WTC11 (cell line): ENCODE measurements around the gene DMXL1. TPM values are rescaled to one million over a fixed set of nuclear protein-coding genes. Genes with fewer than 3 reads are reported as not detected.

ENCODE experiments used
- ATAC-seq: fragments of 200-7000 bp; cut with Tn5 transposase; 2 replicates; pipeline ENCODE4 v1.10.0; 2021; ENCODE audit warnings: mild to moderate bottlenecking, moderate library complexity
- CTCF ChIA-PET: fragments of 300-600 bp; sonication (Branson Sonifier 250); formaldehyde crosslinking; loops from one replicate; lab custom pipeline; 2021; ENCODE audit warnings: antibody characterized with exemption; lab: Charles Lee
- POLR2A ChIA-PET: fragments of 350-600 bp; sonication (Branson Sonifier 250); formaldehyde crosslinking; loops from one replicate; lab custom pipeline; 2021; ENCODE audit warnings: antibody characterized with exemption; lab: Charles Lee
- DNase-seq: peaks from one replicate; pipeline ENCODE4 v3.0.0; 2021; ENCODE audit warnings: low spot score
- H3K27ac Mint-ChIP-seq: 2 replicates; pipeline ENCODE4 v1.8.0; 2021; ENCODE audit warnings: mixed read lengths
- H3K27me3 Mint-ChIP-seq: 2 replicates; pipeline ENCODE4 v1.8.0; 2021; ENCODE audit warnings: low read depth, mild to moderate bottlenecking, moderate library complexity, mixed read lengths
- H3K36me3 Mint-ChIP-seq: 2 replicates; pipeline ENCODE4 v1.8.0; 2021; ENCODE audit warnings: mixed read lengths
- H3K4me1 Mint-ChIP-seq: 2 replicates; pipeline ENCODE4 v1.8.0; 2022; ENCODE audit warnings: mixed read lengths
- H3K4me3 Mint-ChIP-seq: 2 replicates; pipeline ENCODE4 v1.8.0; 2021; ENCODE audit warnings: mild to moderate bottlenecking, moderate library complexity, mixed read lengths
- H3K9me3 Mint-ChIP-seq: 2 replicates; pipeline ENCODE4 v1.8.0; 2021; ENCODE audit warnings: mixed read lengths
- CREM ChIP-seq: sonication (generic); formaldehyde crosslinking; IDR thresholded peaks from 2 replicates; pipeline ENCODE4 v1.8.1; 2022; ENCODE audit warnings: mild to moderate bottlenecking, missing genetic modification reagents, moderate library complexity
- E2F4 ChIP-seq: sonication (generic); formaldehyde crosslinking; IDR thresholded peaks from 2 replicates; pipeline ENCODE4 v1.8.1; 2022; ENCODE audit warnings: low read depth, mild to moderate bottlenecking, moderate library complexity, missing genetic modification reagents, borderline replicate concordance
- ELF4 ChIP-seq: sonication (generic); formaldehyde crosslinking; IDR thresholded peaks from 2 replicates; pipeline ENCODE4 v1.8.1; 2022; ENCODE audit warnings: low read depth, mild to moderate bottlenecking, moderate library complexity, missing genetic modification reagents
- EMX1 ChIP-seq: fragments of 250-450 bp; sonication (Bioruptor Pico); IDR thresholded peaks from 2 replicates; pipeline ENCODE4 v1.8.0; 2021; ENCODE audit warnings: mild to moderate bottlenecking
- ETV6 ChIP-seq: sonication (generic); formaldehyde crosslinking; IDR thresholded peaks from 2 replicates; pipeline ENCODE4 v1.8.1; 2022; ENCODE audit warnings: mild to moderate bottlenecking, missing genetic modification reagents
- FOXK1 ChIP-seq: sonication (generic); formaldehyde crosslinking; IDR thresholded peaks from 2 replicates; pipeline ENCODE4 v1.8.0; 2022; ENCODE audit warnings: mild to moderate bottlenecking, moderate library complexity, missing genetic modification reagents
- HMGA2 ChIP-seq: fragments of 250-450 bp; sonication (Bioruptor Pico); IDR thresholded peaks from 2 replicates; pipeline ENCODE4 v1.4.0; 2021; ENCODE audit warnings: mild to moderate bottlenecking, moderate library complexity
- IRF1 ChIP-seq: sonication (generic); formaldehyde crosslinking; IDR thresholded peaks from 2 replicates; pipeline ENCODE4 v1.8.0; 2023; ENCODE audit warnings: missing genetic modification reagents
- KAT7 ChIP-seq: sonication (generic); formaldehyde crosslinking; IDR thresholded peaks from 2 replicates; pipeline ENCODE4 v1.8.1; 2023; ENCODE audit warnings: missing genetic modification reagents, mild to moderate bottlenecking, borderline replicate concordance
- NR1H2 ChIP-seq: sonication (generic); formaldehyde crosslinking; IDR thresholded peaks from 2 replicates; pipeline ENCODE4 v1.9.0; 2021; ENCODE audit warnings: mild to moderate bottlenecking, moderate library complexity, missing genetic modification reagents
- NR3C1 ChIP-seq: sonication (generic); formaldehyde crosslinking; conservative IDR thresholded peaks from 2 replicates; pipeline ENCODE4 v1.8.1; 2023; ENCODE audit warnings: low read depth, mild to moderate bottlenecking, missing genetic modification reagents
- PRRX2 ChIP-seq: fragments of 250-450 bp; sonication (Bioruptor Pico); IDR thresholded peaks from 2 replicates; pipeline ENCODE4 v1.8.0; 2021; ENCODE audit warnings: mild to moderate bottlenecking
- RORB ChIP-seq: fragments of 250-450 bp; sonication (Bioruptor Pico); IDR thresholded peaks from 2 replicates; pipeline ENCODE4 v1.9.0; 2021; ENCODE audit warnings: mild to moderate bottlenecking
- SMAD3 ChIP-seq: sonication (generic); formaldehyde crosslinking; IDR thresholded peaks from 2 replicates; pipeline ENCODE4 v1.8.0; 2022; ENCODE audit warnings: missing genetic modification reagents, mild to moderate bottlenecking, borderline replicate concordance
- TEAD1 ChIP-seq: sonication (generic); formaldehyde crosslinking; IDR thresholded peaks from 2 replicates; pipeline ENCODE4 v1.8.0; 2022; ENCODE audit warnings: mild to moderate bottlenecking, missing genetic modification reagents
- ZMAT4 ChIP-seq: fragments of 250-450 bp; sonication (Bioruptor Pico); IDR thresholded peaks from 2 replicates; pipeline ENCODE4 v1.9.0; 2021; ENCODE audit warnings: mild to moderate bottlenecking
- ZNF232 ChIP-seq: sonication (generic); formaldehyde crosslinking; IDR thresholded peaks from 2 replicates; pipeline ENCODE4 v1.8.0; 2022; ENCODE audit warnings: mild to moderate bottlenecking, missing genetic modification reagents
- ZNF263 ChIP-seq: sonication (generic); formaldehyde crosslinking; IDR thresholded peaks from 2 replicates; pipeline ENCODE4 v1.8.1; 2022; ENCODE audit warnings: low read depth, mild to moderate bottlenecking, moderate library complexity, missing genetic modification reagents
- ZNF416 ChIP-seq: fragments of 250-450 bp; sonication (Bioruptor Pico); IDR thresholded peaks from 2 replicates; pipeline ENCODE4 v1.9.0; 2021; ENCODE audit warnings: mild to moderate bottlenecking, inconsistent platforms
- ZNF532 ChIP-seq: fragments of 250-450 bp; sonication (Bioruptor Pico); IDR thresholded peaks from 2 replicates; pipeline ENCODE4 v1.9.0; 2021; ENCODE audit warnings: mild to moderate bottlenecking, borderline replicate concordance
- ZNF671 ChIP-seq: fragments of 250-450 bp; sonication (Bioruptor Pico); IDR thresholded peaks from 2 replicates; pipeline ENCODE4 v1.8.0; 2021; ENCODE audit warnings: mild to moderate bottlenecking
- total RNA-seq: library from RNA; stranded (reverse); gene quantifications from 3 replicates; pipeline ENCODE4 v1.2.3, GENCODE V29; 2021
- TF ChIP-seq, protein P1 (sequence below): sonication (generic); formaldehyde crosslinking; IDR thresholded peaks from 2 replicates; pipeline ENCODE4 v1.8.1; 2022; ENCODE audit warnings: mild to moderate bottlenecking, missing genetic modification reagents, moderate library complexity, borderline replicate concordance
- TF ChIP-seq, protein P2 (sequence below): fragments of 250-450 bp; sonication (Bioruptor Pico); conservative IDR thresholded peaks from 2 replicates; pipeline ENCODE4 v1.9.0; 2021; ENCODE audit warnings: mild to moderate bottlenecking
- TF ChIP-seq, protein P3 (sequence below): fragments of 250-450 bp; sonication (Bioruptor Pico); IDR thresholded peaks from 2 replicates; pipeline ENCODE4 v2.1.2; 2022; ENCODE audit warnings: mild to moderate bottlenecking, moderate library complexity
- TF ChIP-seq, protein P4 (sequence below): sonication (generic); formaldehyde crosslinking; IDR thresholded peaks from 2 replicates; pipeline ENCODE4 v1.8.1; 2023; ENCODE audit warnings: mild to moderate bottlenecking, missing genetic modification reagents

Gene DMXL1
- total RNA-seq, 1 experiment from 2014 or later: 43.7 TPM

DNA sequence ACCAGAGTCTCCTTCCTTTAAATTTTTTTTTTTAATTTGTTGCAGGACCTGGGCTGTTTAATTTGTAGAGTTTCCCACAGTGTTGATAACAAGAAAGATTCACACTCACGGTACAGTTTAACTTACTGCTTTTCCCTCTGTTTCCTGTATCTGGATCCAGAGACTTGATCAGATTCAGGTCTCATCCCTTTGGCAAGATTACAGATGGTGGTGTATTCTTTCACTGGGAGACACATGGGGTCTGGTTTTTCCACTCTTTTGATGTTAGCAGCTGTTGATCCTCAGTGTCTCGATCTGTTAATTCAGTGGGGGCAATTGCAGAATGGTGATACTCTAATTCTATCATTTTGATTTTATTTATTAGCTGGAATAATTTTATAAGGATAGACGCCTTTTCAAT lies 209.5 kb downstream of the DMXL1 start (continued):
- TF ChIP-seq IRF1 (CRISPR knock-in tag) (no peak), ZNF263 (CRISPR knock-in tag) (no peak), PRRX2 (no peak), E2F4 (CRISPR knock-in tag) (no peak), ZNF532 (CRISPR knock-in tag) (no peak), SMAD3 (CRISPR knock-in tag) (no peak), ETV6 (no peak), FOXK1 (CRISPR knock-in tag) (no peak)
- TF ChIP-seq, protein P1, sequence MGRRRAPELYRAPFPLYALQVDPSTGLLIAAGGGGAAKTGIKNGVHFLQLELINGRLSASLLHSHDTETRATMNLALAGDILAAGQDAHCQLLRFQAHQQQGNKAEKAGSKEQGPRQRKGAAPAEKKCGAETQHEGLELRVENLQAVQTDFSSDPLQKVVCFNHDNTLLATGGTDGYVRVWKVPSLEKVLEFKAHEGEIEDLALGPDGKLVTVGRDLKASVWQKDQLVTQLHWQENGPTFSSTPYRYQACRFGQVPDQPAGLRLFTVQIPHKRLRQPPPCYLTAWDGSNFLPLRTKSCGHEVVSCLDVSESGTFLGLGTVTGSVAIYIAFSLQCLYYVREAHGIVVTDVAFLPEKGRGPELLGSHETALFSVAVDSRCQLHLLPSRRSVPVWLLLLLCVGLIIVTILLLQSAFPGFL (CRISPR knock-in tag): no peak
- TF ChIP-seq, protein P2, sequence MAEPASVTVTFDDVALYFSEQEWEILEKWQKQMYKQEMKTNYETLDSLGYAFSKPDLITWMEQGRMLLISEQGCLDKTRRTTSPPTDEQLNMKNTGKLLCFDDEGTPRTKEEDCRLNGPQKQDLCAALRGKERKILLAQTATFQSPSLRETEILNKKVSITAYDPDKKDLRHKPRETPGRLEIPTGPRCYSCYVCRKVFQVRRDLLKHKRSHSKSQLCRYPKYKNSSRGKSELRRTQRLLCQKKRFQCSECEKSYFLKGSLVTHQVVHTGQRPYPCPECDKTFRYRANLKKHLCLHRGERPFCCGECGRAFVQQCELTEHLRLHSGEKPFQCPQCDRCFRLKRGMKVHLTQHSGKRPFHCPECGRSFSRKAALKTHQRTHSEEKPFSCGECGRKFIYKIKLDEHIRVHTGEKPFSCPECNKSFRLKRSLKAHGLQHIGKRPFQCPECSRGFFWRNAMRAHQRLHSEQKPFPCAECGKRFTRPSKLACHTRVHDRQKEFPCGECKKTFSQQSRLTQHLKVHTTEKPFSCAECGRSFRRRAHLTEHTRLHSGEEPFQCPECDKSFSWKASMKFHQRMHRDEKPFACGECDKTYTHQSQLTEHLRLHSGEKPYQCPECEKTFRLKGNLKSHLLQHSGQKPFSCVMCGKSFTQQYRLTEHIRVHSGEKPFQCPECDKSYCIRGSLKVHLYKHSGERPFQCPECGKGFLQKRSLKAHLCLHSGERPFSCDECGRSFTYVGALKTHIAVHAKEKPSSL (CRISPR knock-in tag): no peak

DNA sequence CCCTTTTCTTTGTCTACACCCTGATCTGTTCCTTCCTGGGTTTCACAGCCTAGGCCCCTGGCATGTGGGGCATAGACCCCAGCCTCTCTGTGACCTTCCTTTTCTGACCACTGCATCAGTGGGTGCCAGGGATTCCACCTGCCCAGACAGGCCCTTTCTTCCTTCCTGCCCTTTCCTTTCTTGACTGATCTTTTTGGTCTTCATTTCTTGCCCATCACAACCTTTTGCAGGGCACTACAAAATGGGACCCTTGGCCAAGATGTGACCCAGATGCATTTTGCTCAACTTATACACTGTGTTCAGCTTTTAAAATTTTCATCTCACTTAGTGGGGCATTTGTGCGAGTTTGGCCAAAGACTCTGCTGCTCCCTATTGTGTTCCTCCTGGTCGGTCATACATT lies 211.7 kb downstream of the DMXL1 start:
- ATAC-seq (no peak), DNase-seq (no peak)
- no peaks in the 10 kb centered on the region for H3K27me3 Mint-ChIP-seq
- H3K27ac Mint-ChIP-seq: no peak overlapping the region
- ChIA-PET CTCF (no interaction called here), POLR2A (no interaction called here)
- TF ChIP-seq, protein P3, sequence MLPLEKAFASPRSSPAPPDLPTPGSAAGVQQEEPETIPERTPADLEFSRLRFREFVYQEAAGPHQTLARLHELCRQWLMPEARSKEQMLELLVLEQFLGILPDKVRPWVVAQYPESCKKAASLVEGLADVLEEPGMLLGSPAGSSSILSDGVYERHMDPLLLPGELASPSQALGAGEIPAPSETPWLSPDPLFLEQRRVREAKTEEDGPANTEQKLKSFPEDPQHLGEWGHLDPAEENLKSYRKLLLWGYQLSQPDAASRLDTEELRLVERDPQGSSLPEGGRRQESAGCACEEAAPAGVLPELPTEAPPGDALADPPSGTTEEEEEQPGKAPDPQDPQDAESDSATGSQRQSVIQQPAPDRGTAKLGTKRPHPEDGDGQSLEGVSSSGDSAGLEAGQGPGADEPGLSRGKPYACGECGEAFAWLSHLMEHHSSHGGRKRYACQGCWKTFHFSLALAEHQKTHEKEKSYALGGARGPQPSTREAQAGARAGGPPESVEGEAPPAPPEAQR (CRISPR knock-in tag): no peak
- TF ChIP-seq RORB (CRISPR knock-in tag): no peak
- TF ChIP-seq HMGA2 (CRISPR knock-in tag): no peak
- no peak for TF ChIP-seq ZNF232 (CRISPR knock-in tag)
- no peak for TF ChIP-seq ZMAT4 (CRISPR knock-in tag)
- no peak for TF ChIP-seq KAT7 (CRISPR knock-in tag)
- TF ChIP-seq CREM: no peak
- no peak for TF ChIP-seq ELF4 (CRISPR knock-in tag)
- no peak for TF ChIP-seq NR3C1 (CRISPR knock-in tag)
- no peak for TF ChIP-seq TEAD1
- TF ChIP-seq ZNF416 (CRISPR knock-in tag): no peak
- TF ChIP-seq, protein P4, sequence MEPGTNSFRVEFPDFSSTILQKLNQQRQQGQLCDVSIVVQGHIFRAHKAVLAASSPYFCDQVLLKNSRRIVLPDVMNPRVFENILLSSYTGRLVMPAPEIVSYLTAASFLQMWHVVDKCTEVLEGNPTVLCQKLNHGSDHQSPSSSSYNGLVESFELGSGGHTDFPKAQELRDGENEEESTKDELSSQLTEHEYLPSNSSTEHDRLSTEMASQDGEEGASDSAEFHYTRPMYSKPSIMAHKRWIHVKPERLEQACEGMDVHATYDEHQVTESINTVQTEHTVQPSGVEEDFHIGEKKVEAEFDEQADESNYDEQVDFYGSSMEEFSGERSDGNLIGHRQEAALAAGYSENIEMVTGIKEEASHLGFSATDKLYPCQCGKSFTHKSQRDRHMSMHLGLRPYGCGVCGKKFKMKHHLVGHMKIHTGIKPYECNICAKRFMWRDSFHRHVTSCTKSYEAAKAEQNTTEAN: no peak
- TF ChIP-seq EMX1 (CRISPR knock-in tag): no peak
- TF ChIP-seq ZNF671 (CRISPR knock-in tag): no peak
- no peak for TF ChIP-seq NR1H2 (CRISPR knock-in tag)
- H3K36me3 Mint-ChIP-seq: no peaks in the 10 kb centered on the region
- H3K4me3 Mint-ChIP-seq: no peak overlapping the region
- peaks cover 3% of the 10 kb centered on the region for H3K4me1 Mint-ChIP-seq
- no peaks in the 10 kb centered on the region for H3K9me3 Mint-ChIP-seq
